Cortex of kidney (tissue), 1 donor: Measurements from ENCODE around the gene NATD1.
"Not testable (repeated sequence)": the region's sequence is repeated elsewhere in the genome, so short reads cannot be mapped to it uniquely, and the experiment has no call there.

Experiments used
- DNase-seq: peaks from one replicate; lab custom pipeline; 2025; lab: John Stamatoyannopoulos, UW

NATD1 gene

GRCh38 chr17:21246698-21247097 lies 6.5 kb downstream of the NATD1 start:
- DNase-seq, result no peak

DNA sequence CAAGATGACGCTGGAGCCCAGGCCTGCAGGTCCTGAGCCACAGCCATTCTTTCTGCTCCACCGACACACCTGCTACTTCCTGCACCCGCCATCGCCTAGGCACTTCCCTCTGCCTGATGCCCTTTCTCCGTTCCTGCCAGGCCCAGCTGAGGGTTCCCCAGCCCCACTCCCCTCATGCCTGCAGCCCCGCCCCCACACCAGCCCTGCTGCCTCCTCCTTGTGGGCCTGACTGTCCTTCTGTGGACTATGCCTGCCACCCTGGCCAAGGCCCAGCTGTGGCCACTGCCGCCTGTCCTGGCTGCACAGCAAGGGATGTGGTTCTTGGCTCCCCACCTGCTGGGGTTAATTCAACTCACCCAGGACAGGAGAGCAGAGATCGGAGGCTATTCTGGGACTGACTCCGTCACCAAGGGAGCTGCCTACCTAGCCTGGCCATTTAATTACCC lies 7.5 kb downstream of the NATD1 start:
- DNase-seq, result no peak

DNA sequence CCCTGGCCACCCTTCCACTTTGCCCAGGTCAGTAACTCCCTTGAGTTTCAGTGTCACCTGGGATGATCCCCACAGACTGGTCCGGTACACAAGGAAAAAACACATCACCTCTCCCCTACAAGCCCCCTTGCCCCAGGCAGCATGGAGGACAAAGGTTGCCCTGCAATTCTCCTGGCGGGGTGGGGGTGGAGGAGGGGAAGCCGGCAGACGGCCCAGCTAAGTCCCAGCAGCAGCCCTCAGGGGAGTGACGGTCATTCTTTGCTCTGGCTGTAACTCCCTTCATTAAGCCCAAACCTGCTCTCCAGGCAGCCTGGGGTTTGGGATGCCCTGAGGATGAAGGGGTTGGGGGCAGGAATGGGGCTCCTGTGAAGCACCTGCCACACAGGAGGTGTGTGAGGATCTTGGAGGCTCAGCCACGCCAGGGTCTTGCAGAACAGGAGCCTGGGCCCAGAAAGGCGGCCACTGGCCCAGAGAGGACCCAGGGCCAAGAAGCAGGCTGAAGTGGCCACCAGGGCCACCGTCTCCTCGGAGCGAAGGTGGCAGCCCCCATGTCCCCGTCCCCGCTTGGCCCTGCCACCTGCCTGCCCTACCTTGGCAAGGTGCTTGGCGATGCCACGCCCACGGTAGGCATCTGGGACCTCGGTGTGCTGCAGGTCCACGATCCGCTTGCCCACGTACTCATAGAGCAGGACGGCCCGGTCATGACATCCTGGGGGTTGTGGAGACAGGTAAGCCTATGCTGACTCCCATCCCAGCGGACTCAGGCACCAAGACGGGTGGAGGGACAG lies 9.5 kb downstream of the NATD1 start:
- DNase-seq, result no peak

DNA sequence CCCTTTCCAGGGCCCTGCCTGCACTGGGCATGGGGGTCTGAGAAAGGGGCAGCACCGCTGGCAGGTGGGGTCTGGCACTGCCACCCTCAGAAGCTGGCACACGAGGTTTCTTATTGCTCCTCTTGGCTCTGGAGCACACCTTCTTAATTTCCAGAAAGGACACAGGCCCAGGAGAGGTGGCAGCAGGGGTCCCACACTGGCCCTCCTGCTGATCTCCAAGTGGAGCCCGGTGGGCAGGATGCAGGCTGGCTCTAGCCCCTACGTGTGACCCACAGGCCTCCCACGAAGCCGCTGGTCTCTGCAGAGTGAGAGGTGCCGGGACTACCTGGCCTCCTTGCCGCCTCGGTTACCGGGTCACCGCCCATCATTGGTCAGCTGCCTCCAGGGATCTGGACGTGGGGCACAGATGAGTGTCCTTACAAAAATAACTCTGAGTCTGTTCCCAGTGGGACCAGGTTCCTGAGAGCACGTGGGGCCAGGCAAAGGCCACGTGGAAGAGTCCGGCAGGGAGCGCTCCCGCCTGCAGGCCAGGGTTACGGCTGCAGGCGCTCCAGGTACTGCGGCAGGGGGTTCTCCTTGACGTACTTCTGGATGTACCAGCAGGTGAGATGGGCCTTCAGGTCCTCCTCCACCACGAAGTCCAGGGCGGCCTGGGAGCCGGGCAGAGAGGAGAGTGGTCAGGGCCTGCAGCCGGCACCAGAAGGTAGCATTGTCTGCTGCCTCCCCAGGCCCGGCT lies 10.3 kb downstream of the NATD1 start:
- DNase-seq, result no peak

- no peak for DNase-seq
Observed at GRCh38 chr17:21242026-21242697, 11.0 kb downstream of the NATD1 start.

DNA sequence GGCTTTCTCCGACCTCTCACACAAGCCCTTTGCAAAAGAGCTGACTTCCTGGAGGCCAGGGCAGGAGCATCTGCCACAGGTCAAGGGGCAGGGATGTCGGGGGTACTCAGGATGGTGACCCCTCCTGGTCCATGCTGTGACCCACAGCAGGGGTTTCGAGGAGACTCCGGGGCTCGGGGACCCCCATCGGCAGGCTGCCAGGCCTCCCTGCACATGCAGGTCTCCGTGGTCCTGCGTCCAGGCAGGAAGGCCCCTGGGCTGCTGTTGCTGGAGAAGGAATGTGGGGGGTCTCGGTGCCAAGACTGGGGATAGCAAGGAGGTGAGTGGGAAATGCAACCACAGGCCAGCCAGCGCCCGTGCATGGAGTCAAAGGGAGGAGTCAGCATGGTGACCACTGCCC lies 11.6 kb downstream of the NATD1 start:
- DNase-seq, result no peak

GRCh38 chr17:21240369-21241055 lies 12.7 kb downstream of the NATD1 start:
- no peak for DNase-seq

- DNase-seq, result no peak
Observed at GRCh38 chr17:21239680-21240368, 13.4 kb downstream of the NATD1 start.

DNA sequence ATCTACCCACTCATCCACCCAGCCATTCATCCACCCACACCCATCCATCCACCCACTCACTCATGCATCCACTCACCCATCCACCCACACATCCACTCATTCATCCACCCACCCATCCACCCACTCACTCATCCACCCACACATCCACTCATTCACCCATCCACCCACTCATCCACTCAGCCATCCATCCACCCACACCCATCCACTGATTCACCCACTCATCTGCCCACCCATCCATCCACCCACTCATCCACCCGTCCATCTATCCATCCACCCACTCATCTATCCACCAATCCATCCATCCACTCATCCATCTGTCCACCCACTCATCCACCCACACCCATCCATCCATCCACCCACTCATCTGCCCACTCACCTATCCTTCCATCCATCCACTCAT lies 17.3 kb downstream of the NATD1 start:
- no peak for DNase-seq

DNA sequence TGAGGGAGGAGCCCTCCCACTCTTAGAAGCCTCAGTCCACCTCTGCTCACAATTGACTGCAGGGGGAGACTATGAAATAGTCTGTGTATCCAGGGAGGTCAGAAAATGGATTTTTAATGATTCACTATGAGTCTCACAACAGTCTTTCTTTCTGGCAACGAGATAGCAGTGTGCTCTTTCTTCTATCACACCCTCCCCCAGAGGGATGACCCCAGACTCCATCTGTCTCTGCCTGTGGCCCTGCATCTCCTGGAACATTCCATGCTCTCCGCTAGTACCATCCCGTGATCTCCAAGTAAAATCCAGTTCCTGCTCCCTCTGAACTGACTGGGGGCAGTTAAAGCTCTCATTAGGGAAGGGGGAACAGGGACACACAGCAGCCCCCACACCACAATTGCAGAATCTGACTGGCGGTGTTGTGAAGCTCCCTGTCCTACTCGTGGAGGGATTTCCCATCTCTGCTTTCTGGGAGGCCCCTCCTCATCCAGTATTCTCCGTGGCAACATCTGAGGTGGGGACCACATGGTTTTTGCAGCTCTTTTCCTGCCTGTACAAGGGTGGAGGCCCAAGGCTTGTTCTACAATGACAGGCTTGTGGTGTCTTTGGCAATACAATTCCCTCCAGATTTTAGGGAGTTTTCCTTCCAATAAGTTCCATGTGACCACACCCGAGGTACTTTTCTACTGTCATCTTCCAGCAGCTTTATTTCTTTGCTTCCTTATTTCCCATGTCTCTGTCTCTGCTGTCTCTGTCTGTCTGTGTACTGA lies 19.4 kb downstream of the NATD1 start:
- no peak for DNase-seq

- DNase-seq, result no peak
Observed at GRCh38 chr17:21232033-21232749, 21.0 kb downstream of the NATD1 start.

GRCh38 chr17:21231533-21231932 lies 21.7 kb downstream of the NATD1 start:
- DNase-seq, result no peak

DNA sequence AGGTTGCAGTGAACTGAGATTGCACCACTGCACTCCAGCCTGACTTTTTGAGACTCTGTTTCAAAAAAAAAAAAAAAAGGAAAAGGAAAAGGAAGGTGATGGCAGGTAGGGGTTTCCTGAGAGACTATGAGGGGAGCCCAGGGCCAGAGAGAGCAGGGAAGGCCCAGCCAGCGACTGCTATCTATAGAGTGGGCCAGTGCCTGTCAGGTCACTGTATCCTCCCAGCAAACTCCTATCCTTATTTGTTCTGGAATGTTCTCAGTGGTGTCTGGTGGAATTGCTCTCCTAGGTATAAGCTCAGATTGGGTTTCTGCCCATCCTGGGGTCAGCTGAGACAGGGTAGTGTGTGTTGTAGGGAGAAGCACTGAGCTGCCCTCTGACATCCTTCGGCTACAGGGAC lies 24.4 kb downstream of the NATD1 start:
- no peak for DNase-seq

DNA sequence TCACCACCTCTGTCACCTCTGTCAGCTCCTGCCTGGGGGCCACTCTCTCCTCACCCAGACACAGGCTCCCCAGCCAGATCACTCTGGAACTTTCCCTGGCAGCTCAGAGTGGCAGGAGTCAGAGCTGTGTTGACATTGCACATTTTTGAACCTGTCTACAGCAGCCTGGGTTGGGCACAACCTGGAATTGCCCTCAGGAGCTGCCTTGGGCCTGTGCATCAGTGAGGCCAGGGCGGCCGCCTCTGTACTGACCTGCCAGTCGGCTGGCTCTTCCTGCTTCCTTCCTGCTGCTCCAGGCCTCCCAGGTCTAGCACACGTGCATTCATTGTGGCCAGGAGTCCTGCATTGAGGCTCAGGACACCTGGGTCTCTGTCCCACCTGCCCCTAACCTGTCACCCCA lies 25.1 kb downstream of the NATD1 start:
- DNase-seq, result no peak

DNA sequence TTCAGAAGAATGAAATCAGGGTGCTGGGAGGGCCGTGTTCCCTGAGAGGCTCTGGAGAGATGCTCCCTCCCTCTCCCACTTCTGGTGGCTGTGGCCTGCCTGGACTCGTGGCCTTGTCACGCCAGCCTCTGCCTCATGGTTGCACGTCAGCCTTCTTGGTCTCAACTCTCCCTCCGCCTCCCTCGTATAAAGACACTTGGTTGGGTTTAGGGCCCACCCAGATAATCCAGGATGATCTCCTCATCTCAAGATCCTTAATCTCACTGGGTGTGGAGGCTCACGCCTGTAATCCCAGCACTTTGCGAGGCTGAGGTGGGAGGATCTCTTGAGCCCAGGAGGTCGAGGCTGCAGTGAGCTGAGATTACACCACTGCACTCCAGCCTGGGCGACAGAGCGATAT lies 25.9 kb downstream of the NATD1 start:
- DNase-seq, result not testable (repeated sequence)

DNA sequence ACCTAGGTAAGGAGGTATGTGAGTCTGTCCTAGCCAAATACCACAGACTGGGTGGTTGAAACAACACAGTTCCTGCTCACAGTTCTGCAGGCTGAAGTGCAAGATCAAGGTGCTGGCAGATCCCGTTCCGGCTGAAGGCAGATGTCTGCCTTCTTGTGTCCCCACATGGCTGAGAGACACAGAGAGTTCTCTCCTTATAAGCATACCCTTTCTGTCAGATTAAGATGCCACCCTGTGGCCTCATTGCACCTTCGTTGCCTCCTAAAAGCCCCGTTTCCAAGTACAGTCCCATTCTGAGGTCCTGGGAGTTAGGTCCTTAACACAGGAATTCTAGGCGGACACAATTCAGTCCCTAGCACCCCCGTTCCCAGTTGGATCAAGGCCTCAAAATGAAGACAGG lies 30.1 kb downstream of the NATD1 start:
- DNase-seq, result no peak

DNA sequence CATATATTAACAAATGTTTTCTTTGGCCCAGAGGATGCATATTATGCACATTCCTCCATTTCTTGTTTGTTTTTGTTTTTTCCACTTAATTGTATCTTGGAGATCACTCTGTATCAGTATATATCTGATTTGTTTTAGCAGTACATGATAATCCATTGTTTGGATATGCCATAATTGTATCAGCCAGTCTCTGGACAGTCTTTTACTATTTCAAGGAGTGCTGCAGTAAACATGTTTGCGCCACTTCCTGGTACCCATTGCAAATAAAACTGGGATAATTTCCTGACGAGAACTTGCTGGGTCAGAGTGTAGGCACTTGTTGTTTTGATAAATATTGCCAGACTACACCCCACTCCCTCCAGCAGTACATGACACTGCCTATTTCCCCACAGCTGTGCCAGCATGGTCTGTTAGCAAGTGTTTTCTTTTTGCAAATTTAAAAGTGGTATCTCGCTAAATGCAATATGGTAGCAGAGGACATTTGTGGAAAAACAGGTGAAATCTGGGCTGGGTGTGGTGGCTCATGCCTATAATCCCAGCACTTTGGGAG lies 34.3 kb downstream of the NATD1 start:
- DNase-seq, result no peak

DNA sequence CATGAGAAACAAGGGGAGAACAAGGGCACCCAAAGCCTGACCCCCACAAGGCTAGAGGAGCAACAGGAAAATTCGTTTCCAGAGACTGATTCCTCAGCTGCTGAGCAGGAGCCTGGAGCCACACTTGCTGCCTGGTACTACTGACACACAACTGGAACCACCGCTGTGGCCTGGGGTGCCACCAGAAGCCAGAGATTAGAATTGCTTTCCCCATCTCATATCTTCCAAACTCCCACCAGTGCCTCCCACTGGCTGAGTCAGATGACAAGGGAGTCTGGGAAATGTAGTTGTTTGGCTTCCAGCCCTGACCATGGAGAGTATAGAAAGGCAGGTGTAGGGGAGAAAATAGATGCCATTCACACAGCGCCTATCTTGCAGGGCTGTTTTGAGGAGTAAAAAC lies 35.1 kb downstream of the NATD1 start:
- no peak for DNase-seq

GRCh38 chr17:21217346-21217745 lies 35.9 kb downstream of the NATD1 start:
- DNase-seq, result no peak

- DNase-seq, result no peak
Observed at GRCh38 chr17:21215935-21216334, 37.3 kb downstream of the NATD1 start.
